Fibroblast of pulmonary artery (primary cell): ENCODE measurements around the gene CUL4A.

Experiments
- DNase-seq: peaks from one replicate; pipeline ENCODE4 v3.0.0-alpha.2; 2010; ENCODE audit warnings: low read depth
- H3K4me3 ChIP-seq: replicated peaks from 2 replicates; pipeline ENCODE4 v1.5.1; 2011; ENCODE audit warnings: low read depth, mild to moderate bottlenecking, control low read depth, low read length, moderate library complexity
- TF ChIP-seq, protein P1 (sequence below): IDR thresholded peaks from 2 replicates; pipeline ENCODE4 v1.5.1; 2011; ENCODE audit warnings: mild to moderate bottlenecking, control low read depth, low read length, inconsistent platforms; ENCODE audit errors: missing control alignments

Gene CUL4A

GRCh38 chr13:113187263-113187669 is 22.1 kb upstream of the CUL4A start:
- no peak overlapping the region for H3K4me3 ChIP-seq
- TF ChIP-seq, protein P1, sequence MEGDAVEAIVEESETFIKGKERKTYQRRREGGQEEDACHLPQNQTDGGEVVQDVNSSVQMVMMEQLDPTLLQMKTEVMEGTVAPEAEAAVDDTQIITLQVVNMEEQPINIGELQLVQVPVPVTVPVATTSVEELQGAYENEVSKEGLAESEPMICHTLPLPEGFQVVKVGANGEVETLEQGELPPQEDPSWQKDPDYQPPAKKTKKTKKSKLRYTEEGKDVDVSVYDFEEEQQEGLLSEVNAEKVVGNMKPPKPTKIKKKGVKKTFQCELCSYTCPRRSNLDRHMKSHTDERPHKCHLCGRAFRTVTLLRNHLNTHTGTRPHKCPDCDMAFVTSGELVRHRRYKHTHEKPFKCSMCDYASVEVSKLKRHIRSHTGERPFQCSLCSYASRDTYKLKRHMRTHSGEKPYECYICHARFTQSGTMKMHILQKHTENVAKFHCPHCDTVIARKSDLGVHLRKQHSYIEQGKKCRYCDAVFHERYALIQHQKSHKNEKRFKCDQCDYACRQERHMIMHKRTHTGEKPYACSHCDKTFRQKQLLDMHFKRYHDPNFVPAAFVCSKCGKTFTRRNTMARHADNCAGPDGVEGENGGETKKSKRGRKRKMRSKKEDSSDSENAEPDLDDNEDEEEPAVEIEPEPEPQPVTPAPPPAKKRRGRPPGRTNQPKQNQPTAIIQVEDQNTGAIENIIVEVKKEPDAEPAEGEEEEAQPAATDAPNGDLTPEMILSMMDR = no peak
- peak; percentile 99 for DNase-seq

DNA sequence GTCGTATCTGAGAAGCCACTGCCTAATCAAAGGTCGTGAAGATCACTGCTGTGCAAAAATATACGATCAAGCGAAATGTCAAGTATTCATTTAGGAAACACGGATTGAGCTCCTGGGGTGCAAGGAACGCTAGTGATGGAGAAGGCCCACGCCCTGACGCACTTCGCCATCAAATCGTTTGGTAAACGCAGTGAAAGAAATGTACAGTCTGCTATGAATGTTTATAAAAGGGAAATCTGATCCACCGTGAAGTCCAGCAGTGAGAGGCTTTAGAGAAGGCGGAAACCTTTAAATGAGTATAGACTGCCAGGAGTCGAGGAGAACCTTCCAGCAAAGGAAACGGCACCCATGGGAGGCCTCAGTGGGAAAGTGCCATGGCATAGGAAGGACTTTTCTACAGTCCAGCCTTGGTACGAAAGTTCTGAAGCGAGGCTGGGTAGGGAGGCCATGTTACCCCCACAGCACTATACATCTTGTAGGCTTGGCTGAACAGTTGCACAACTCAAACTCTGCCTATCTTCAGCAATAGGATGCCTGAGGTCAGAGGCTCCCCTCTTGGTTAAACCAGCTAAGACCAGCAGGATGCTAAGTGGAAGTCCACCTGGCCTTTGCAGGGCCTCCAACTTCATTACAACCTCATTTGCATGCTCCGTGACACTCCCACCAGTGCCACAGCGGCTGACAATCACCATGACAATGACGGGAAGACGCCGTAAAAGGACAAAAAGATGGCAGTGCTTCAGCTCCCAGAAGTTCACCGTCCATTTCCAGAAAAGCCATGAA is 21.3 kb upstream of the CUL4A start:
- DNase-seq = no peak
- no peak overlapping the region for H3K4me3 ChIP-seq
- TF ChIP-seq, protein P1 = no peak

DNA sequence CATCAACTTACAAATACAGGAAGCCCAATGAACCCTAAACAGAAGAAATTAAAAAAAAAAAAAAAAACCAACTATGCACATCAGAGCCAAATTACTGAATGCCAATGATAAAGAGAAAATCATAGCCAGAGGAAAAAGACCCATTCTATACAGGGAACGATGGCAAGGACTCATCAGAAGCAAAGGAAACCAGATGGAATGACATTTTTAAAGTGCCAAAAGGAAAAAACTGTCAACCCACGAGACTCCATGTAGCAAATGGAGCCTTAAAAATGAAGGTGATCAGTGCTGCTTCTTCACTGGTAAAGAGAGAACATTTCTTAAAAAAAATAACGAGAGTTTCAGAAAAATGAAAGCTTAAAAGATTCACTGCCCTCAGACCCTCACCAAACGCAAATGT is 19.2 kb upstream of the CUL4A start:
- TF ChIP-seq, protein P1 = no peak
- no peak for DNase-seq
- H3K4me3 ChIP-seq = no peak overlapping the region

- DNase-seq = no peak
- TF ChIP-seq, protein P1 = no peak
Measured at GRCh38 chr13:113192279-113192678, 17.1 kb upstream of the CUL4A start.

DNA sequence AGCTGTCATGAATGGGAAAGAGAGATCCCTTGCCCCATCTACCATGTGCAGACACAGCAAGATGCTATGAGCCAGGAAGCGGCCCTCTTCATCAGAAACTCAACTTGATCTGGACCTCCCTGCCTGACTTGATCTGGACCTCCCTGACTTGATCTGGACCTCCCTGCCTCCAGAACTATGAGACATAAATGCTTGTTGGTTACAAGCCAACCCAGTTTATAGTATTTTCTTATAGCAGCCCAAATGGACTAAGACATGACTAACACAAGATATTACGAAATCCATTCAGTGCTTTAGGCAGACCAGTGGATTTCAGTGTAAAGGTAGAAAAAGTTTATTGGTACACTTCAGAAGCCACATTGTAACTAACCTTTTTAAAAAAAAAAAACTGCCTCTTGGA is 16.5 kb upstream of the CUL4A start:
- TF ChIP-seq, protein P1 = no peak
- DNase-seq = peak; percentile 83
- H3K4me3 ChIP-seq = no peak overlapping the region

More at GRCh38 chr13:113192279-113192678, 17.1 kb upstream of the CUL4A start:
- no peak overlapping the region for H3K4me3 ChIP-seq

DNA sequence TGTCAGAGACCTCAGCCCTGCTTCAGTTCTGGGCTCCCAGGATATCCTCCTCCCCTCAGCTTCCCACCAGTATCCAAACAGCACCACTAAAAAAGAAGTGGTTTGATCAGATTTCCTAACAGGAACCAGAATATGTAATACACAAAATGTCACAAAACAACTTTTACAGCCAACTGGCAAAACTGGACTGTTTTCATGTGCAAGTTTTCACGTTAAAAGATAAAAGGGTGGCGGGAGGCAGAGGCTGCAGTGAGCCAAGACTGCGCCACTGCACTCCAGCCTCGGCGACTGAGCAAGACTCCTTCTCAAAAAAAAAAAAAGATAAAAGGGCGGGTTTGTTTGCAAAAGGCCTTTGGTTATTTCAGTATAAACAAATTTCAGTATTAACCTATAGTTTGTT is 14.1 kb upstream of the CUL4A start:
- TF ChIP-seq, protein P1 = no peak
- DNase-seq = no peak
- no peak overlapping the region for H3K4me3 ChIP-seq
